Nephron (organoid): ENCODE measurements around the gene ZDHHC14.

Experiments
- H3K27ac Mint-ChIP-seq, 3 experiments: 2 replicates each; pipeline ENCODE4 v1.8.0; 2020; ENCODE audit warnings: mixed read lengths in 3 of 3, mild to moderate bottlenecking in 2 of 3, moderate library complexity in 1 of 3
- H3K27me3 Mint-ChIP-seq: 2 replicates; pipeline ENCODE4 v1.8.0; 2021; ENCODE audit warnings: low read depth, mild to moderate bottlenecking, moderate library complexity, mixed read lengths
- H3K36me3 Mint-ChIP-seq: 2 replicates; pipeline ENCODE4 v1.8.0; 2020; ENCODE audit warnings: low read depth, mixed read lengths
- H3K4me1 Mint-ChIP-seq: 2 replicates; pipeline ENCODE4 v1.8.0; 2020; ENCODE audit warnings: mixed read lengths
- H3K4me3 Mint-ChIP-seq, 3 experiments: 2 replicates each; pipeline ENCODE4 v1.8.0; 2020; ENCODE audit warnings: mild to moderate bottlenecking in 3 of 3, mixed read lengths in 3 of 3, moderate library complexity in 2 of 3
- H3K9me3 Mint-ChIP-seq: 2 replicates; pipeline ENCODE4 v1.8.0; 2020; ENCODE audit warnings: mixed read lengths
- CTCF ChIP-seq, 3 experiments: fragments of 200-600 bp; sonication (generic); IDR thresholded peaks; one replicate each; pipeline ENCODE4 v1.5.0; 2021; ENCODE audit warnings: antibody characterized with exemption in 3 of 3; ENCODE audit not compliant: unreplicated experiment in 3 of 3

Gene ZDHHC14

GRCh38 chr6:157635388-157636244 lies 254.6 kb downstream of the ZDHHC14 start:
- Mint-ChIP-seq H3K4me1 (peaks cover 28% of the 10 kb centered on the region), H3K36me3 (no peaks in the 10 kb centered on the region)

GRCh38 chr6:157637516-157637915 lies 256.5 kb downstream of the ZDHHC14 start:
- no peaks in the 10 kb centered on the region for H3K36me3 Mint-ChIP-seq
- peak overlapping the region; percentile 21 to 92 (median 72) for H3K27ac Mint-ChIP-seq
- peaks cover 6% of the 10 kb centered on the region for H3K27me3 Mint-ChIP-seq
- TF ChIP-seq CTCF (IDR thresholded peaks at IDR 0.05; ENCODE audit: unreplicated experiment in 3 of 3), result no peak
- H3K4me3 Mint-ChIP-seq, result no peak overlapping the region
- H3K4me1 Mint-ChIP-seq, result peaks cover 28% of the 10 kb centered on the region
- H3K9me3 Mint-ChIP-seq, result no peaks in the 10 kb centered on the region

More at GRCh38 chr6:157635388-157636244, 254.6 kb downstream of the ZDHHC14 start:
- H3K27ac Mint-ChIP-seq, result peak overlapping the region; percentile 44 to 86 (median 68)
- TF ChIP-seq CTCF (IDR thresholded peaks at IDR 0.05; ENCODE audit: unreplicated experiment in 3 of 3), result no peak
- peaks cover 6% of the 10 kb centered on the region for H3K27me3 Mint-ChIP-seq
- peak overlapping the region in 2 of 3 experiments; percentile 7 to 45 for H3K4me3 Mint-ChIP-seq
- no peaks in the 10 kb centered on the region for H3K9me3 Mint-ChIP-seq

DNA sequence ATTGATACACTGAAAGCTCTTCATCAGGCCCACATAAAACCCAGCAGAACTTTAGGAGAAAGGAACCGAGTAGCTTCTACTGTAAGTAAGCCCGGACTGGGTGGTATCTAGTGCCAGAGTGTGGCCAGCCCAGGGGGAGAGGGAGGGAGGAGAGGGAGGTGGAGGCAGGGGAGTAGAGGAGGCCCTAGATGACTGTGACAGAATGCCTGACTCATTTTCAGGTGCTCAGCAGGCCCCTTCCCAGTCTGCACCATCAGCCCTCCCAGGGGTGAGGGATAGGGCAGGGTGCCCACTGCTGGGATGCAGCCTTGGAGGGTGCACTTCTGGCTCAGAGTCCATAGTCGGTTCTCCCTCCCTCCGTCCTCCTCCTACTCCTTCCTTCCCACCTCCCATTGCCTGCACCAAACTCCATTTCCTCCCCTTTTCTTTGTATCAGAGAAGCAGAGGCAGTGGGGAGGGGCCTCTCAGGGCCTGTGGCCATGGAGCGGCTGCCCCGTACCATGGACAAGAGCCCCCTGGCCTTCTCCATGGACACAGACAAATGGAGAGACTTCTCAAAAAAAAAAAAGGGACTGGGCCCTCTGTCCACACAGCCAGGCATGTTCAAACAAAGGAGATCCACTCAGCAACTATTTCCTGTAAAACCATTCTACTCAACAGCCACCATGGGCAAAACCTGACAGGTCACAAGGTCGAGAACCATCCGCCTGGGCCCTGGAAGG lies 257.1 kb downstream of the ZDHHC14 start:
- Mint-ChIP-seq H3K9me3 (no peaks in the 10 kb centered on the region), H3K27ac (peak overlapping the region; percentile 21 to 92 (median 72)), H3K4me1 (peaks cover 28% of the 10 kb centered on the region), H3K36me3 (no peaks in the 10 kb centered on the region), H3K4me3 (no peak overlapping the region), H3K27me3 (peaks cover 6% of the 10 kb centered on the region)
- no peak for TF ChIP-seq CTCF (IDR thresholded peaks at IDR 0.05; ENCODE audit: unreplicated experiment in 3 of 3)

DNA sequence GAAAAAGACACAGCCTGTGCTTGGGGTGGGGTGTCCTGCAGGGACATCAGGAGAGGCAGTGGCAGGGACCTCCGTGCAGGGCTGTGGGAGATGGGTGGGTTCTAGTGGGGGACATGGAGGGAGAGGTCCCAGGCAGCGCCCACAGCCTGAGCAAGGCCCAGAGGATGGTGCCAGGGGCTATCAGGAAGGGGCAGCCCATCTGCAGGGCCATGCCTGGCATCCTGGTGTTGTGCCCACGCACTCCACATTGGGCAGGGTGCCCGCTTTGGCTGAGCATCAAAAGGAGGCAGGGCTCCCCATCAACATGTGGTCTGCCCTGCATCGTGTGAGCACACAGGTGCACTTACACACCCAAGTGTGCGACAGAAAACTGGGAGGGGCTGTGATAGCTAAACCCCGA lies 257.8 kb downstream of the ZDHHC14 start:
- H3K9me3 Mint-ChIP-seq, result no peaks in the 10 kb centered on the region
- peak overlapping the region in 1 of 3 experiments; percentile 92 for H3K27ac Mint-ChIP-seq
- H3K4me3 Mint-ChIP-seq, result no peak overlapping the region
- H3K27me3 Mint-ChIP-seq, result peaks cover 6% of the 10 kb centered on the region
- H3K4me1 Mint-ChIP-seq, result peaks cover 28% of the 10 kb centered on the region
- H3K36me3 Mint-ChIP-seq, result no peaks in the 10 kb centered on the region
- no peak for TF ChIP-seq CTCF (IDR thresholded peaks at IDR 0.05; ENCODE audit: unreplicated experiment in 3 of 3)

GRCh38 chr6:157640746-157641451 lies 259.9 kb downstream of the ZDHHC14 start:
- no peaks in the 10 kb centered on the region for H3K9me3 Mint-ChIP-seq
- peaks cover 6% of the 10 kb centered on the region for H3K27me3 Mint-ChIP-seq
- H3K4me1 Mint-ChIP-seq, result peaks cover 21% of the 10 kb centered on the region
- no peak for TF ChIP-seq CTCF (IDR thresholded peaks at IDR 0.05; ENCODE audit: unreplicated experiment in 3 of 3)
- H3K36me3 Mint-ChIP-seq, result no peaks in the 10 kb centered on the region
- no peak overlapping the region for H3K4me3 Mint-ChIP-seq
- H3K27ac Mint-ChIP-seq, result no peak overlapping the region
